Hepatocyte (in vitro differentiated cells): ENCODE data around the gene KL. TPM values are rescaled to one million over a fixed set of nuclear protein-coding genes. Genes with fewer than 3 reads are reported as not detected.

Source experiments
- DNase-seq: peaks from one replicate; pipeline ENCODE4 v3.0.0-alpha.2; 2016; ENCODE audit warnings: low spot score
- H2AFZ ChIP-seq: fragments of 200-600 bp; sonication (generic); 2 replicates; pipeline ENCODE4 v1.6.0; 2016; ENCODE audit warnings: antibody characterized with exemption, mild to moderate bottlenecking
- H3K27ac ChIP-seq: fragments of 200-600 bp; sonication (generic); 2 replicates; pipeline ENCODE4 v1.5.1; 2016; ENCODE audit warnings: mild to moderate bottlenecking
- H3K27me3 ChIP-seq: fragments of 200-600 bp; sonication (generic); 2 replicates; pipeline ENCODE4 v1.6.1; 2016
- H3K36me3 ChIP-seq: fragments of 200-600 bp; sonication (generic); replicated peaks from 2 replicates; pipeline ENCODE4 v1.5.1; 2016; ENCODE audit warnings: low read depth; ENCODE audit not compliant: insufficient read depth
- H3K4me1 ChIP-seq: fragments of 200-600 bp; sonication (generic); 2 replicates; pipeline ENCODE4 v1.5.1; 2016; ENCODE audit warnings: mild to moderate bottlenecking, moderate library complexity; ENCODE audit not compliant: insufficient read depth
- H3K4me2 ChIP-seq: fragments of 200-600 bp; sonication (generic); 2 replicates; pipeline ENCODE4 v1.6.0; 2016
- H3K4me3 ChIP-seq: fragments of 200-600 bp; sonication (generic); 2 replicates; pipeline ENCODE4 v1.5.1; 2016; ENCODE audit warnings: mild to moderate bottlenecking
- H3K79me2 ChIP-seq: fragments of 200-600 bp; sonication (generic); 2 replicates; pipeline ENCODE4 v1.6.0; 2017; ENCODE audit warnings: mild to moderate bottlenecking
- H3K9me2 ChIP-seq: fragments of 200-600 bp; sonication (generic); replicated peaks from 2 replicates; pipeline ENCODE4 v1.6.0; 2017; ENCODE audit warnings: mild to moderate bottlenecking; ENCODE audit not compliant: insufficient read depth
- H3K9me3 ChIP-seq: fragments of 200-600 bp; sonication (generic); 2 replicates; pipeline ENCODE4 v1.5.1; 2016; ENCODE audit warnings: low read depth, mild to moderate bottlenecking
- H4K20me1 ChIP-seq: fragments of 200-600 bp; sonication (generic); 2 replicates; pipeline ENCODE4 v1.6.0; 2016; ENCODE audit warnings: mild to moderate bottlenecking; ENCODE audit not compliant: insufficient read depth, poor library complexity, severe bottlenecking
- EZH2 ChIP-seq: fragments of 200-600 bp; sonication (generic); IDR thresholded peaks from 2 replicates; pipeline ENCODE4 v1.6.1; 2016; ENCODE audit warnings: antibody characterized with exemption, mild to moderate bottlenecking, borderline replicate concordance
- EZH2phosphoT487 ChIP-seq: fragments of 200-600 bp; sonication (generic); IDR thresholded peaks from one replicate; pipeline ENCODE4 v1.6.1; 2018; ENCODE audit warnings: antibody characterized with exemption, mild to moderate bottlenecking, low read depth, moderate library complexity; ENCODE audit not compliant: unreplicated experiment, severe bottlenecking
- WGBS: methylation state at CpG from one replicate; pipeline ENCODE4 v1.1.6; 2016; ENCODE audit warnings: low lambda C conversion rate; ENCODE audit errors: missing lambda C conversion rate; 5-methylcytosine and 5-hydroxymethylcytosine counted together
- polyA plus RNA-seq: library from polyadenylated mRNA; unstranded; fragments of >200 nt; fragmentation: Nextera tagmentation; extraction: Ambion mirVana; gene quantifications from 2 replicates; pipeline ENCODE4 v1.2.1, GENCODE V29; 2016
- total RNA-seq: library from RNA; depleted of rRNA; stranded (reverse); fragments of >200 nt; gene quantifications from 2 replicates; pipeline ENCODE4 v1.2.3, GENCODE V29; 2014
- TF ChIP-seq, protein P1 (sequence below): fragments of 200-600 bp; sonication (generic); IDR thresholded peaks from 2 replicates; pipeline ENCODE4 v1.5.1; 2016; ENCODE audit warnings: antibody characterized with exemption, mild to moderate bottlenecking; ENCODE audit not compliant: poor library complexity

The KL gene
- total and polyA plus RNA-seq, 2 experiments from 2014 or later: 1.4 to 1.7 TPM

DNA sequence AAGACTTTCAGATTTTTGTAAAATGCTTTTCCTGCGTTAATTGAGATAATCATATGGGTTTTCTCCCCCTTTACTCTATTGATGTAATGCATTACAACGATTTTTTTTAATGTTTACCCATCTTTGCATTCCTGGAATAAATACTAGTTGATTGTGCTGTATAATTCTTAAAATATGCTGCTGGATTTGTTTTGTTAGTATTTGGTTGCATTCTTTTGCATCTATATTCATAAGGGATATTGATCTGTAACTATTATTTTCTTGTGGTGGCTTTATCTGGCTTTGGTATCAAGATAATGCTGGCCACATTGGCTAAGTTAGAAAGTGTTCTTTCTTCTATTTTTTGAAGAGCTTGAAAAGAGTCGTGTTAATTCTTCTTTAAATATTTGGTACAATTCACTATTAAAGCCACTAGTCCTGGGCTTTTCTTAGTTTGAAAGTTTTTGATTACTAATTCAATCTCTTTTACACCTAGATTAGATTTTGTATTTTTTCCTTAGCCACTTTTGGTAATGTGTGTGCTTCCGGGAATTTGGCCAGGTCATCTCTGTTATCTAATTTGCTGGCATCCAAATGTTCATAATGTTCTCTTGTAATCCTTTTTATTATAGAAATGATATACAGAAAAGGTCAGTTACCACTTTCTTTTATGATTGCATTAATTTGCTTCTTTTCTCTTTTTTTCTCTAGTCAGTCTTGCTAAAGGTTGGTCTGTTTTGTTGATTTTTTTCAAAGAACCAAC is 29.8 kb downstream of the KL start:
- Histone ChIP-seq H3K4me3 (no peak overlapping the region), H3K79me2 (no peaks in the 10 kb centered on the region), H4K20me1 (no peaks in the 10 kb centered on the region), H3K9me3 (no peaks in the 10 kb centered on the region), H3K27me3 (no peaks in the 10 kb centered on the region), H2AFZ (no peak overlapping the region), H3K4me2 (no peak overlapping the region), H3K9me2 (no peaks in the 10 kb centered on the region), H3K36me3 (no peaks in the 10 kb centered on the region), H3K4me1 (no peaks in the 10 kb centered on the region), H3K27ac (no peak overlapping the region)
- no peak for DNase-seq
- TF ChIP-seq EZH2phosphoT487 (no peak), EZH2 (no peak)
- TF ChIP-seq, protein P1, sequence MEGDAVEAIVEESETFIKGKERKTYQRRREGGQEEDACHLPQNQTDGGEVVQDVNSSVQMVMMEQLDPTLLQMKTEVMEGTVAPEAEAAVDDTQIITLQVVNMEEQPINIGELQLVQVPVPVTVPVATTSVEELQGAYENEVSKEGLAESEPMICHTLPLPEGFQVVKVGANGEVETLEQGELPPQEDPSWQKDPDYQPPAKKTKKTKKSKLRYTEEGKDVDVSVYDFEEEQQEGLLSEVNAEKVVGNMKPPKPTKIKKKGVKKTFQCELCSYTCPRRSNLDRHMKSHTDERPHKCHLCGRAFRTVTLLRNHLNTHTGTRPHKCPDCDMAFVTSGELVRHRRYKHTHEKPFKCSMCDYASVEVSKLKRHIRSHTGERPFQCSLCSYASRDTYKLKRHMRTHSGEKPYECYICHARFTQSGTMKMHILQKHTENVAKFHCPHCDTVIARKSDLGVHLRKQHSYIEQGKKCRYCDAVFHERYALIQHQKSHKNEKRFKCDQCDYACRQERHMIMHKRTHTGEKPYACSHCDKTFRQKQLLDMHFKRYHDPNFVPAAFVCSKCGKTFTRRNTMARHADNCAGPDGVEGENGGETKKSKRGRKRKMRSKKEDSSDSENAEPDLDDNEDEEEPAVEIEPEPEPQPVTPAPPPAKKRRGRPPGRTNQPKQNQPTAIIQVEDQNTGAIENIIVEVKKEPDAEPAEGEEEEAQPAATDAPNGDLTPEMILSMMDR: no peak
- WGBS: 78% methylated on average over 4 of the region's 4 CpGs

DNA sequence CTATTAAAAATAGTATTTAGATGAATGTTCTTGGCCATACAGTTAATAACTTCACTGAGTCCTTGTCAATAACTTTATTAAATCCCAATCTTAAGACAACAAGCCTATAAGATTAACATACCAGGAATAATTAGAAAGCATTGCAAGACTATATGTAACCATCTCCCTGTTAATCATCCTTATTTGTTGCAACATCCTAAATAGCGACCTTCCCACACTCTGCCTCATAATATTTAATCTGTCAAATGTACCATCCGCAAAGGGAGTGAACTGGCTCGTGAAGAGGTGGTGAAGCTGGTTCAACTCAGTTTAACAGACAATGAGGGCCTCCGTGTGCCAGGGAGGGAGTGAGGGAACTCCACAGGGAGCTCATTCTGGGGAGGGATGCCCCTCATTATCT is 33.9 kb downstream of the KL start:
- no peaks in the 10 kb centered on the region for H3K79me2 ChIP-seq
- no peaks in the 10 kb centered on the region for H3K27me3 ChIP-seq
- no peaks in the 10 kb centered on the region for H3K9me3 ChIP-seq
- H3K9me2 ChIP-seq: no peaks in the 10 kb centered on the region
- H3K4me3 ChIP-seq: no peak overlapping the region
- H3K27ac ChIP-seq: no peak overlapping the region
- H4K20me1 ChIP-seq: no peaks in the 10 kb centered on the region
- no peaks in the 10 kb centered on the region for H3K4me1 ChIP-seq
- H3K36me3 ChIP-seq: no peaks in the 10 kb centered on the region
- DNase-seq: no peak
- H3K4me2 ChIP-seq: no peak overlapping the region
- H2AFZ ChIP-seq: no peak overlapping the region
- 82% methylated on average over 4 of the region's 4 CpGs for WGBS
- TF ChIP-seq EZH2 (no peak), EZH2phosphoT487 (no peak)
- TF ChIP-seq, protein P1: no peak

DNA sequence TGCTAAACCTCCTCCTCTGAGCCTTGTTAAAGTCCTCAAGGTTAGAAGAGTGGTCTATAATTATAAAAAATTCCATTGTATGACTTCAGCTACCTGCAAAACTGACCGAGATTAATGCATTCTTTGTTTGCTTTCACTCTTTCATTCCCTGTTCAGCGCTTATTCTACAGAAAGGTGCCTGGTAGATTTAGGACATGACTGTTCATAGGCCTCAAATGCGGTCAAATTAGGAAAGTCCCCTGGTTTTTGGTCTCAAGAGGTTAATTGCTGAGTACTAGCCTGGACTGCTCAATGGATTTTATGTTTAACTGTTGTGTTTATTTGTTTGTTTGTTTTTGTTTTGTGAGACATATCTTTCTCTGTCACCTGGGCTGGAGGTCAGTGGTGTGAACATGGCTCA is 35.4 kb downstream of the KL start:
- Histone ChIP-seq H3K27me3 (no peaks in the 10 kb centered on the region), H3K4me2 (no peak overlapping the region), H3K4me3 (no peak overlapping the region), H2AFZ (no peak overlapping the region), H3K36me3 (no peaks in the 10 kb centered on the region), H3K4me1 (no peaks in the 10 kb centered on the region), H3K9me3 (no peaks in the 10 kb centered on the region), H3K79me2 (no peaks in the 10 kb centered on the region), H4K20me1 (no peaks in the 10 kb centered on the region), H3K27ac (no peak overlapping the region), H3K9me2 (no peaks in the 10 kb centered on the region)
- 92% methylated on average over 3 of the region's 3 CpGs for WGBS
- TF ChIP-seq, protein P1: no peak
- TF ChIP-seq EZH2phosphoT487: no peak
- no peak for TF ChIP-seq EZH2
- DNase-seq: no peak
